Cardiac muscle cell (in vitro differentiated cells and primary cell): ENCODE data around the gene ANXA2. TPM values are rescaled to one million over a fixed set of nuclear protein-coding genes. Genes with fewer than 3 reads are reported as not detected.

Source experiments
- DNase-seq, 2 donors: peaks; one replicate each; pipeline versions ENCODE4 v3.0.0 to v3.0.0-alpha.2; 2010 to 2017; ENCODE audit warnings: low read depth in 1 of 2, low spot score in 1 of 2
- H3K27ac ChIP-seq: fragments of 200-600 bp; sonication (generic); 2 replicates; pipeline ENCODE4 v1.5.1; 2016
- H3K27me3 ChIP-seq: fragments of 200-600 bp; sonication (generic); 2 replicates; pipeline ENCODE4 v1.6.0; 2016; ENCODE audit warnings: control low read depth
- H3K36me3 ChIP-seq: fragments of 200-600 bp; sonication (generic); 2 replicates; pipeline ENCODE4 v1.5.1; 2016; ENCODE audit warnings: control low read depth
- H3K4me1 ChIP-seq: fragments of 200-600 bp; sonication (generic); 2 replicates; pipeline ENCODE4 v1.8.1; 2017; ENCODE audit warnings: low read depth, mild to moderate bottlenecking, mixed run types
- H3K4me3 ChIP-seq: fragments of 200-600 bp; sonication (generic); 2 replicates; pipeline ENCODE4 v1.5.1; 2016; ENCODE audit warnings: mild to moderate bottlenecking
- H3K9me3 ChIP-seq: fragments of 200-600 bp; sonication (generic); 2 replicates; pipeline ENCODE4 v1.5.1; 2017; ENCODE audit warnings: low read depth, mild to moderate bottlenecking, control low read depth
- CTCF ChIP-seq: IDR thresholded peaks from 2 replicates; pipeline ENCODE4 v1.5.1; 2012; ENCODE audit warnings: low read depth, mild to moderate bottlenecking, low read length
- polyA plus RNA-seq: library from polyadenylated mRNA; unstranded; fragments of >200 nt; fragmentation: Nextera tagmentation; extraction: Ambion mirVana; gene quantifications from 2 replicates; pipeline ENCODE4 v1.2.1, GENCODE V29; 2016
- total RNA-seq: library from RNA; depleted of rRNA; stranded (reverse); fragments of >200 nt; gene quantifications from 2 replicates; pipeline ENCODE4 v1.2.3, GENCODE V29; 2016

ANXA2 gene
- total and polyA plus RNA-seq, 2 experiments from 2014 or later = 90.2 to 284 TPM

GRCh38 chr15:60351066-60351465 is 46.7 kb downstream of the ANXA2 start:
- Histone ChIP-seq H3K27me3 (no peaks in the 10 kb centered on the region), H3K9me3 (no peaks in the 10 kb centered on the region), H3K4me1 (no peaks in the 10 kb centered on the region), H3K27ac (no peak overlapping the region), H3K36me3 (peaks cover 14% of the 10 kb centered on the region), H3K4me3 (no peak overlapping the region)
- DNase-seq = no peak
- no peak for TF ChIP-seq CTCF

GRCh38 chr15:60350108-60350507 is 47.7 kb downstream of the ANXA2 start:
- H3K27ac ChIP-seq = no peak overlapping the region
- H3K27me3 ChIP-seq = no peaks in the 10 kb centered on the region
- H3K9me3 ChIP-seq = no peaks in the 10 kb centered on the region
- H3K4me3 ChIP-seq = no peak overlapping the region
- peaks cover 14% of the 10 kb centered on the region for H3K36me3 ChIP-seq
- H3K4me1 ChIP-seq = no peaks in the 10 kb centered on the region
- DNase-seq = no peak
- TF ChIP-seq CTCF = no peak

- DNase-seq = no peak
- Histone ChIP-seq H3K36me3 (peaks cover 14% of the 10 kb centered on the region), H3K4me3 (no peak overlapping the region), H3K27me3 (no peaks in the 10 kb centered on the region), H3K27ac (no peak overlapping the region), H3K9me3 (no peaks in the 10 kb centered on the region), H3K4me1 (no peaks in the 10 kb centered on the region)
- TF ChIP-seq CTCF = no peak
Measured at GRCh38 chr15:60349589-60349988, 48.2 kb downstream of the ANXA2 start.

GRCh38 chr15:60347480-60348049 is 50.2 kb downstream of the ANXA2 start:
- DNase-seq = no peak
- H3K27ac ChIP-seq = no peak overlapping the region
- H3K36me3 ChIP-seq = peaks cover 6% of the 10 kb centered on the region
- H3K4me1 ChIP-seq = no peaks in the 10 kb centered on the region
- H3K9me3 ChIP-seq = no peaks in the 10 kb centered on the region
- H3K4me3 ChIP-seq = no peak overlapping the region
- TF ChIP-seq CTCF = no peak
- no peaks in the 10 kb centered on the region for H3K27me3 ChIP-seq

GRCh38 chr15:60346653-60347052 is 51.1 kb downstream of the ANXA2 start:
- no peaks in the 10 kb centered on the region for H3K9me3 ChIP-seq
- no peaks in the 10 kb centered on the region for H3K4me1 ChIP-seq
- DNase-seq = no peak
- no peak overlapping the region for H3K27ac ChIP-seq
- no peaks in the 10 kb centered on the region for H3K27me3 ChIP-seq
- H3K4me3 ChIP-seq = no peak overlapping the region
- peaks cover 6% of the 10 kb centered on the region for H3K36me3 ChIP-seq
- TF ChIP-seq CTCF = no peak
